Umbilical cord (tissue), 2 donors: Measurements from ENCODE around the gene GRN. TPM values are rescaled to one million over a fixed set of nuclear protein-coding genes. Genes with fewer than 3 reads are reported as not detected.
"Not testable (repeated sequence)": the region's sequence is repeated elsewhere in the genome, so short reads cannot be mapped to it uniquely, and the experiment has no call there.

ENCODE experiments used
- DNase-seq: peaks from one replicate; pipeline ENCODE4 v3.0.0-alpha.2; 2015; ENCODE audit warnings: low spot score
- total RNA-seq: library from RNA; depleted of rRNA; stranded (reverse); fragments of >200 nt; gene quantifications from one replicate; pipeline ENCODE4 v1.2.3, GENCODE V29; 2014; ENCODE audit warnings: low replicate concordance; ENCODE audit not compliant: insufficient read depth

Gene GRN
- total RNA-seq, 1 donor from 2014 or later = 208 TPM

- DNase-seq = no peak
Observed at GRCh38 chr17:44382917-44383316, 37.8 kb downstream of the GRN start.

GRCh38 chr17:44383363-44383762 lies 38.3 kb downstream of the GRN start:
- DNase-seq = no peak

- DNase-seq = no peak
Observed at GRCh38 chr17:44383861-44384260, 38.8 kb downstream of the GRN start.

- no peak for DNase-seq
Observed at GRCh38 chr17:44384281-44384822, 39.2 kb downstream of the GRN start.

GRCh38 chr17:44384823-44385286 lies 39.8 kb downstream of the GRN start:
- no peak for DNase-seq

- DNase-seq = peak; percentile 84
Observed at GRCh38 chr17:44385287-44386181, 40.4 kb downstream of the GRN start.

- no peak for DNase-seq
Observed at GRCh38 chr17:44386182-44386525, 41.1 kb downstream of the GRN start.

GRCh38 chr17:44387804-44388203 lies 42.7 kb downstream of the GRN start:
- DNase-seq = no peak

- DNase-seq = no peak
Observed at GRCh38 chr17:44389281-44389680, 44.2 kb downstream of the GRN start, which contains the start of gene ITGA2B. Gene ITGA2B, minus strand, starts transcription at chr17:44389649. Its CDS starts 176 bp downstream, at chr17:44389473.

GRCh38 chr17:44389723-44390202 lies 44.7 kb downstream of the GRN start:
- no peak for DNase-seq

- DNase-seq = no peak
Observed at GRCh38 chr17:44390250-44390870, 45.3 kb downstream of the GRN start.

- not testable (repeated sequence) for DNase-seq
Observed at GRCh38 chr17:44394112-44394511, 49.0 kb downstream of the GRN start.

- DNase-seq = no peak
Observed at GRCh38 chr17:44394833-44395232, 49.7 kb downstream of the GRN start.

GRCh38 chr17:44396946-44397345 lies 51.8 kb downstream of the GRN start:
- DNase-seq = no peak

GRCh38 chr17:44397479-44398440 lies 52.7 kb downstream of the GRN start:
- no peak for DNase-seq

GRCh38 chr17:44398692-44399691 lies 53.9 kb downstream of the GRN start:
- DNase-seq = no peak

GRCh38 chr17:44400226-44400847 lies 55.2 kb downstream of the GRN start:
- DNase-seq = no peak
